Measurements from ENCODE around the gene HOXC9. TPM values are rescaled to one million over a fixed set of nuclear protein-coding genes. Genes with fewer than 3 reads are reported as not detected.

The HOXC9 gene
- total RNA-seq, 4 donors from 2014 or later = 1.7 to 13.2 (median 1.9) TPM; not detected in 1

DNA sequence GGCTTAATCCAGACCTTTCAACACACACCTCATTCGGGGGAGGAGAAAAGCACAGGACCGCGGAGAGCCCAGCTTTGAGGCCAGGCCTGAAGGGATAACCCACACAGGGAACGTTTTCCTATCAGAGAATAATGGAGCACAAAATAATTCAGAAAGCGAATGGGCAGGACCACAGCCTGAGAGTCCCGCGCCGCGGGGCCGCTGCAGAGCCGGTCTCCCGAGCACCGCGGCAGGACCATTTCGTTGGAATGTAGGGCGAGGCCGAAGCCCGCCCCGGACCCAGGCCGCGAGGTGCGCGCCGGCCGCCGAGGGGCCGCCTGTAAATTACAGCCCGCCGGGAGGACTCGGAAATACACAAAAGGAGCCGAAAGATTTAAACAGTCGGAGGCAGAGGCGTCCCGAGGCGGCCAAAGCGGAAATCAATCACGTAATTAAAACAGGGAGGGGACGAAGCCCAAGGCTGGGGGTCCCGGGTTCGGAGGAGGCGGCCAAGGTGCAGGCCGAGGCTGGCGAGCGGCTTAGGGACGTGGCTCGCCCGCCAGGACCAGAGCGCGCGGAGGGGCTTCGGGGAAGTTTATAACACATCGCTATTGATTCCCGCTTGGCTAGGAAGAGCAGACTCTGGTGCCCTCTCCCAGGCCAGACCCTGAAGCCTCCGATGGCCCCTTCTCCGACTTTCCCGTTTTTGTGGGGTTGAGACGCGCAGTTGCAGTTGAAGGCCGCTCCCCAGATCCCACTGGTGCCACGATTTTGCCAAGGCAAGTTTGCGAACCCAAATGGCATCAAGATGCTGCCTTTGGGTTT lies 47.4 kb downstream of the HOXC9 start:
- TF ChIP-seq, protein P1, sequence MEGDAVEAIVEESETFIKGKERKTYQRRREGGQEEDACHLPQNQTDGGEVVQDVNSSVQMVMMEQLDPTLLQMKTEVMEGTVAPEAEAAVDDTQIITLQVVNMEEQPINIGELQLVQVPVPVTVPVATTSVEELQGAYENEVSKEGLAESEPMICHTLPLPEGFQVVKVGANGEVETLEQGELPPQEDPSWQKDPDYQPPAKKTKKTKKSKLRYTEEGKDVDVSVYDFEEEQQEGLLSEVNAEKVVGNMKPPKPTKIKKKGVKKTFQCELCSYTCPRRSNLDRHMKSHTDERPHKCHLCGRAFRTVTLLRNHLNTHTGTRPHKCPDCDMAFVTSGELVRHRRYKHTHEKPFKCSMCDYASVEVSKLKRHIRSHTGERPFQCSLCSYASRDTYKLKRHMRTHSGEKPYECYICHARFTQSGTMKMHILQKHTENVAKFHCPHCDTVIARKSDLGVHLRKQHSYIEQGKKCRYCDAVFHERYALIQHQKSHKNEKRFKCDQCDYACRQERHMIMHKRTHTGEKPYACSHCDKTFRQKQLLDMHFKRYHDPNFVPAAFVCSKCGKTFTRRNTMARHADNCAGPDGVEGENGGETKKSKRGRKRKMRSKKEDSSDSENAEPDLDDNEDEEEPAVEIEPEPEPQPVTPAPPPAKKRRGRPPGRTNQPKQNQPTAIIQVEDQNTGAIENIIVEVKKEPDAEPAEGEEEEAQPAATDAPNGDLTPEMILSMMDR (IDR thresholded peaks at IDR 0.05) = no peak
- no peak for TF ChIP-seq POLR2A (IDR thresholded peaks at IDR 0.05)
- peak overlapping the region in 1 of 4 donors; percentile 21 for H3K27ac ChIP-seq

DNA sequence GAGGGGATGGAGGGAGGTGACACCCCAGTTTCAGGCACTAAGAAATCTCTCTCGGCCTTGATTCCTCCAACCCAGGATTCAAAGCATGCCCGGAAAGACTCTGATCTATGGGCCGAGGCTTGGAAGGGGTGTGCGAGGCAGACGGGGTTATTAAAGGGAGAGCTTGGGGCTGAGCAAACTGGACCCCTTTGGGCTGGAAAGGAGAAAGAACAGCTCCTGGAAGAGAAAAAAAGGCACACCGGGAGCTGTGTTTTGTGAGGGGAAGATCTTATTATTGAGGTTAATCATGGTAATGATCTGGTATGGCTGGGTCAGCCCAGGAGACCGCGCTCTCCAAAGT lies 48.0 kb downstream of the HOXC9 start:
- Histone ChIP-seq H3K36me3 (no peaks in the 10 kb centered on the region), H3K27ac (peak overlapping the region in 1 of 4 donors; percentile 2), H3K27me3 (no peaks in the 10 kb centered on the region), H3K4me3 (no peak overlapping the region), H3K4me1 (peaks cover 0 to 9% (median 6%) of the 10 kb centered on the region in 4 donors), H3K9me3 (no peaks in the 10 kb centered on the region)
- TF ChIP-seq, protein P1 (IDR thresholded peaks at IDR 0.05) = no peak
- no peak for DNase-seq

More for the DNA sequence above, 47.4 kb downstream of the HOXC9 start:
- Histone ChIP-seq H3K4me1 (peaks cover 0 to 9% (median under 1%) of the 10 kb centered on the region in 4 donors), H3K9me3 (no peaks in the 10 kb centered on the region), H3K4me3 (peak overlapping the region in 1 of 4 donors; percentile 3), H3K36me3 (no peaks in the 10 kb centered on the region), H3K27me3 (no peaks in the 10 kb centered on the region)
- no peak for DNase-seq

GRCh38 chr12:54048406-54049093 lies 48.6 kb downstream of the HOXC9 start:
- no peak for DNase-seq
- Histone ChIP-seq H3K4me1 (peaks cover 0 to 10% (median 7%) of the 10 kb centered on the region in 4 donors), H3K36me3 (no peaks in the 10 kb centered on the region), H3K9me3 (no peaks in the 10 kb centered on the region), H3K27me3 (no peaks in the 10 kb centered on the region), H3K27ac (no peak overlapping the region), H3K4me3 (no peak overlapping the region)
- no peak for TF ChIP-seq POLR2A (IDR thresholded peaks at IDR 0.05)
- TF ChIP-seq, protein P1 (IDR thresholded peaks at IDR 0.05) = no peak

DNA sequence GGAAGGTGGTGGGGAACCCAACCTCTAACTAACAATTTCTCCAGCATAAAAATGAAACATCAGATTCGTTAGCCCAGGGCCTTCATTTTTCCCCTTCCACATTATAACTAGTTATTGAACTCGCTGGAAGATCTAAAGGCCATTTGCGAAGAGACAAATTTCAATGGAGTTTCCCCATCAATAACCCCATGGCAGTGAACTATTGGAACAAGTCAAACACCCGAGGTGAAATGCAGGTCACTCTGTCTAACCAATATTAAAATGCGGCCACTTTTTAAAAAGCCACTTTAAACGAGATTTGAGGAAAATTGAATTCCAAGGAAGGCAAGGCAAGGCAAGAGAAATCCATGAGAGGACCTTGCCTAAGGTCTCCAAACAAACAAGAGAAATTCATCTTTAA lies 49.1 kb downstream of the HOXC9 start:
- Histone ChIP-seq H3K27ac (no peak overlapping the region), H3K36me3 (no peaks in the 10 kb centered on the region), H3K27me3 (no peaks in the 10 kb centered on the region), H3K4me3 (no peak overlapping the region), H3K4me1 (peaks cover 0 to 10% (median 7%) of the 10 kb centered on the region in 4 donors), H3K9me3 (no peaks in the 10 kb centered on the region)
- DNase-seq = no peak
- no peak for TF ChIP-seq POLR2A (IDR thresholded peaks at IDR 0.05)
- TF ChIP-seq, protein P1 (IDR thresholded peaks at IDR 0.05) = no peak

- no peak overlapping the region for H3K4me3 ChIP-seq
- peaks cover 0 to 10% (median 7%) of the 10 kb centered on the region in 4 donors for H3K4me1 ChIP-seq
- no peak for TF ChIP-seq POLR2A (IDR thresholded peaks at IDR 0.05)
- TF ChIP-seq, protein P1 (IDR thresholded peaks at IDR 0.05) = no peak
- H3K27me3 ChIP-seq = no peaks in the 10 kb centered on the region
- H3K36me3 ChIP-seq = no peaks in the 10 kb centered on the region
- no peak for DNase-seq
- H3K9me3 ChIP-seq = no peaks in the 10 kb centered on the region
- H3K27ac ChIP-seq = peak overlapping the region in 1 of 4 donors; percentile 54
These were observed 50.5 kb downstream of the HOXC9 start for GRCh38 chr12:54050482-54050810.
